K562 (cell line): ENCODE measurements around the gene MYLIP. TPM values are rescaled to one million over a fixed set of nuclear protein-coding genes. Genes with fewer than 3 reads are reported as not detected.
A peak's percentile ranks its signal among the peaks of the same experiment; 100 is the strongest.

Experiments
- CBFB ChIP-seq: sonication (generic); formaldehyde crosslinking; IDR thresholded peaks from 2 replicates; pipeline ENCODE4 v1.4.0; 2020; ENCODE audit warnings: mild to moderate bottlenecking, missing genetic modification reagents
- CEBPG ChIP-seq, 3 experiments: fragments of 200-800 bp in 1 of 3; sonication (Bioruptor generic) in 1 of 3; sonication (generic) in 1 of 3; formaldehyde crosslinking in 1 of 3; IDR thresholded peaks in 2 of 3; conservative IDR thresholded peaks in 1 of 3; 2 replicates each; pipeline versions ENCODE4 v1.6.1 to v1.8.0; 2016 to 2022; ENCODE audit warnings: missing compliant biosample characterization in 2 of 3, missing genetic modification characterization in 2 of 3, mild to moderate bottlenecking in 1 of 3, missing genetic modification reagents in 1 of 3
- ESRRA ChIP-seq: fragments of 450-650 bp; IDR thresholded peaks from 2 replicates; pipeline ENCODE4 v1.6.1; 2014; ENCODE audit warnings: low read depth, mild to moderate bottlenecking, moderate library complexity, borderline replicate concordance
- HINFP ChIP-seq: fragments of 450-650 bp; conservative IDR thresholded peaks from 2 replicates; pipeline ENCODE4 v1.6.1; 2016; ENCODE audit warnings: missing genetic modification characterization, low read depth, mild to moderate bottlenecking, control low read depth, missing compliant biosample characterization
- HLTF ChIP-seq: fragments of 450-650 bp; IDR thresholded peaks from 2 replicates; pipeline ENCODE4 v1.6.1; 2016
- HMBOX1 ChIP-seq: sonication (generic); IDR thresholded peaks from 2 replicates; pipeline ENCODE4 v1.6.1; 2016
- KDM1A ChIP-seq, 2 experiments: fragments of 450-650 bp; IDR thresholded peaks; 2 replicates each; pipeline ENCODE4 v1.6.1; 2016; ENCODE audit warnings: mild to moderate bottlenecking in 2 of 2
- MITF ChIP-seq: IDR thresholded peaks from 2 replicates; pipeline ENCODE4 v1.6.1; 2014; ENCODE audit warnings: antibody characterized with exemption
- NR0B1 ChIP-seq: fragments of 450-650 bp; IDR thresholded peaks from one replicate; pipeline ENCODE4 v1.6.1; 2018; ENCODE audit warnings: mild to moderate bottlenecking, moderate library complexity; ENCODE audit not compliant: partially characterized antibody
- PRPF4 ChIP-seq: fragments of 200-400 bp; formaldehyde crosslinking; IDR thresholded peaks from one replicate; pipeline ENCODE4 v1.6.1; 2017; ENCODE audit warnings: low read length, low read depth, mild to moderate bottlenecking; ENCODE audit not compliant: insufficient read depth, poor library complexity, severe bottlenecking
- RNF219 ChIP-seq: fragments of 250-450 bp; sonication (Bioruptor Pico); IDR thresholded peaks from 2 replicates; pipeline ENCODE4 v1.5.0; 2022; ENCODE audit warnings: mild to moderate bottlenecking
- VEZF1 ChIP-seq: fragments of 200-800 bp; sonication (Bioruptor generic); IDR thresholded peaks from 2 replicates; pipeline ENCODE4 v1.6.1; 2017; ENCODE audit warnings: missing genetic modification characterization, missing compliant biosample characterization
- ZFPM2 ChIP-seq: fragments of 250-450 bp; sonication (Bioruptor Pico); IDR thresholded peaks from 2 replicates; pipeline ENCODE4 v1.5.1; 2022; ENCODE audit warnings: mild to moderate bottlenecking
- ZNF395 ChIP-seq: fragments of 200-800 bp; sonication (Bioruptor generic); IDR thresholded peaks from 2 replicates; pipeline ENCODE4 v1.6.1; 2017; ENCODE audit warnings: missing genetic modification characterization, missing compliant biosample characterization
- polyA plus RNA-seq, 8 experiments: library from polyadenylated mRNA; depleted of rRNA in 4 of 8; stranded (reverse) in 5 of 8; unstranded in 3 of 8; fragments of >200 nt; fragmentation: Nextera tagmentation in 2 of 8; fragmentation: Illumina TruSeq in 1 of 8; extraction: Ambion mirVana in 2 of 8; extraction: Trizol in 1 of 8; gene quantifications; 2 replicates each; pipeline versions ENCODE4 v1.2.1 to v1.2.3, GENCODE V29; 2011 to 2014; ENCODE audit warnings: inconsistent platforms in 1 of 8, missing spikeins in 1 of 8
- total RNA-seq, 7 experiments: library from RNA; depleted of rRNA in 6 of 7; stranded (reverse); fragments of >200 nt in 6 of 7; fragmentation: Illumina TruSeq in 2 of 7; extraction: Trizol in 2 of 7; gene quantifications; 2 replicates each; pipeline versions ENCODE4 v1.2.1 to v1.2.3, GENCODE V29; 2011 to 2021; ENCODE audit warnings: low replicate concordance in 1 of 7

Gene MYLIP
- total and polyA plus RNA-seq, 9 of the 15 experiments (the other 6 are each of a cell fraction or from before 2014, with no cell fraction given), result 10.8 to 43.5 (median 31.5) TPM

- TF ChIP-seq ZNF395 (CRISPR knock-in tag) (peak; percentile 79; the same call in 1 of the 2 replicates), CEBPG (CRISPR knock-in tag; IDR thresholded peaks at IDR 0.05) (no peak), CEBPG (tag; conservative IDR thresholded peaks at IDR 0.05 in 1 of 2, IDR thresholded peaks at IDR 0.05 in 1 of 2) (no peak), KDM1A (IDR thresholded peaks at IDR 0.05) (peak in 1 of 2 experiments; percentile 6; a peak in 1 of 4 replicates), CBFB (CRISPR knock-in tag) (no peak), ZFPM2 (CRISPR knock-in tag) (peak; percentile 96), HMBOX1 (no peak; the same call in 1 of the 2 replicates), NR0B1 (no peak), ESRRA (peak; percentile 85), VEZF1 (CRISPR knock-in tag) (peak; percentile 97), HLTF (peak; percentile 56; the same call in 1 of the 2 replicates), PRPF4 (peak; percentile 92), RNF219 (CRISPR knock-in tag) (0 out of 2 replicates have a peak, but pooled peaks have one; percentile 25), HINFP (tag) (no peak), MITF (0 out of 2 replicates have a peak, but pooled peaks have one; percentile 28)
Measured at GRCh38 chr6:16128759-16129622, at the start of gene MYLIP (continued).
